ACC112 (cell line): ENCODE results near the gene TMEM250.

Source experiments
- H2AFZ ChIP-seq: fragments of 200-600 bp; sonication (generic); one replicate; pipeline ENCODE4 v1.6.0; 2017; ENCODE audit warnings: antibody characterized with exemption, low read length; ENCODE audit not compliant: unreplicated experiment
- H3K27ac ChIP-seq: fragments of 200-600 bp; sonication (generic); 2 replicates; pipeline ENCODE4 v1.5.1; 2014; ENCODE audit warnings: low read depth, mild to moderate bottlenecking, antibody characterized with exemption, low read length, moderate library complexity
- H3K27me3 ChIP-seq: fragments of 200-600 bp; sonication (generic); 2 replicates; pipeline ENCODE4 v1.6.1; 2014; ENCODE audit warnings: mild to moderate bottlenecking, antibody characterized with exemption, low read length, moderate library complexity, mixed read lengths; ENCODE audit not compliant: insufficient read depth
- H3K36me3 ChIP-seq: fragments of 200-600 bp; sonication (generic); 2 replicates; pipeline ENCODE4 v1.6.1; 2016; ENCODE audit warnings: mild to moderate bottlenecking, antibody characterized with exemption, low read length, moderate library complexity, mixed read lengths; ENCODE audit not compliant: insufficient read depth
- H3K4me1 ChIP-seq: fragments of 200-600 bp; sonication (generic); one replicate; pipeline ENCODE4 v1.6.1; 2016; ENCODE audit warnings: low read length, mixed read lengths; ENCODE audit not compliant: insufficient read depth, unreplicated experiment, control insufficient read depth
- H3K4me3 ChIP-seq: fragments of 200-600 bp; sonication (generic); 2 replicates; pipeline ENCODE4 v1.5.1; 2014; ENCODE audit warnings: mild to moderate bottlenecking, low read depth, low read length
- H3K79me2 ChIP-seq: fragments of 200-600 bp; sonication (generic); one replicate; pipeline ENCODE4 v1.6.0; 2016; ENCODE audit warnings: low read length; ENCODE audit not compliant: control insufficient read depth, unreplicated experiment, insufficient read depth

TMEM250 gene

DNA sequence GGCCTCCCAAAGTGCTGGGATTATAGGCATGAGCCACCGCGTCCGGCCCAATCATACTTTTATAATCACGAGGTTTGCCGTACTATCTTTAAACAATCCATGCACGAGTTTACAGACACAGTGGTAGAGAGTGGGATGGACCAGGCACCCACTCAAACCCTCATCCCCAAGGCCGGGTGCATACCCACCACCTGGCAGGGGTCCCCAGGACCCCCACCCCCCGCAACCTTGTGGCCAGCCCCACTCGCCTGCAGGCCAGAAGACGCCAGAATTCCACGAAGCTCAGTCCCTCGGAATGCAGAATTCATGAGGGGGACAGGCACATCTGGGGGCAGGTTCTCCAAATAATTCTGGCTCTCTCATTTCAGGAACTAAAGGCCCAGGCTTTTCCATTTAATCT, 40.7 kb downstream of the TMEM250 start:
- no peaks in the 10 kb centered on the region for H3K36me3 ChIP-seq
- peaks cover 11% of the 10 kb centered on the region for H3K4me1 ChIP-seq
- peaks cover 50% of the 10 kb centered on the region for H3K79me2 ChIP-seq
- no peak overlapping the region for H3K27ac ChIP-seq
- H3K27me3 ChIP-seq = no peaks in the 10 kb centered on the region
- H3K4me3 ChIP-seq = no peak overlapping the region
- H2AFZ ChIP-seq = no peak overlapping the region

DNA sequence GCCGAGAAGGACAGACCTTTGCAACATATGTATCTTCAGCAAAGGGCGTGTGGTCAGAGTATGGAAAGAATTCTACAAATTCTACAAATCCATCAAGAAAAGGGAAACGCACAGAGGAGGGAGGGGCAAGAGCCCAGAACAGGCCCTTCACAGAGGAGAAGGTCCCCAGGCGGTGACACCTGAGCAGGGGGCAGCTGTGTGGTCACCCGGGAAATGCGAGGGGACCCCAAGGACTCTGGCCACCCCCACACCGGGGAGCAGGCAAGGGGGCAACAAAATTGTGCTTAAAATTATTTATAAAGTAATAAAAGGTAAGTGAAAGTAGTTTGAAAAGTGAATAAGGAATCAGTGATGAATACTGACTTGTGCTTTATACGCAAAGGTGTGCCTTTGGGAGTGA, 41.2 kb downstream of the TMEM250 start:
- Histone ChIP-seq H3K79me2 (peaks cover 49% of the 10 kb centered on the region), H3K4me1 (peaks cover 11% of the 10 kb centered on the region), H2AFZ (no peak overlapping the region), H3K36me3 (no peaks in the 10 kb centered on the region), H3K27ac (no peak overlapping the region), H3K27me3 (no peaks in the 10 kb centered on the region), H3K4me3 (no peak overlapping the region)

DNA sequence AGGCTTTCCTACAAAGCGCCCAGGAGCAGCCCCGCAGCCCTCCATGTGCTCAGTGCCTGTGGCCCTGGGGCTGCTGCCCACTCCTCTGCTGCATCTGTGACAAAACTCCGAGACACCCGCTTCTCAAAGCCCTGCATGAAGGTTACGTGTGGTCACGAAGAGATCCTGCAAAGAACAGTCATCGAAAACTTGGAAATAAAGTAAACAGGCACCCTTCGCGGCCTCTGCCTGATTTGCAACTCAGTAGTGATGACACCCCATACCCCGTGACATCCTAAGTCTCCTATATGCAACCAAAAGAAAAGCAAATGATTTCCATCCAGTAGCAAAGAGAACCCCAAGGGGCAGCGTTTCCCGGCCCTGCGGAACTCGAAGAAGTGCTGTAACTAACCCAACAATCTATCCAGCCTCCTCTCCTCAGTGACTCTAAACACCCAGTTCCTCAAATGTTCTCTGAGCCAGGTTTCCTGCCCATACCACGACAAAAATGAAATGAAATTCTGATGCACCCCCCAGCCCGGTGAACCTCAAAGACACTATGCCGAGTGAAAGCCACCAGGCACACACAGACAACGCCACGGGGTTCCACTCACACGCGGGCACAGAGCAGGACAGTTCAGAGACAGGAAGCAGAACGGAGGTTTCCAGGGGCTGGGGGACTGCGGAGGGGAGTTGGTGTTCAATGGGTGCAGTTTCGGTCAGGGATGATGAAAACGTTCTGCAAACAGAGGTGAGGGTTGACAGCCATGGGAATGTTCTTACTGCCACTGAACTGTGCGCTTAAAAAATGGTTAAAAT, 42.6 kb downstream of the TMEM250 start:
- H3K27me3 ChIP-seq = no peaks in the 10 kb centered on the region
- H3K79me2 ChIP-seq = peaks cover 36% of the 10 kb centered on the region
- H3K4me1 ChIP-seq = peaks cover 11% of the 10 kb centered on the region
- no peak overlapping the region for H3K27ac ChIP-seq
- no peaks in the 10 kb centered on the region for H3K36me3 ChIP-seq
- no peak overlapping the region for H3K4me3 ChIP-seq
- no peak overlapping the region for H2AFZ ChIP-seq

DNA sequence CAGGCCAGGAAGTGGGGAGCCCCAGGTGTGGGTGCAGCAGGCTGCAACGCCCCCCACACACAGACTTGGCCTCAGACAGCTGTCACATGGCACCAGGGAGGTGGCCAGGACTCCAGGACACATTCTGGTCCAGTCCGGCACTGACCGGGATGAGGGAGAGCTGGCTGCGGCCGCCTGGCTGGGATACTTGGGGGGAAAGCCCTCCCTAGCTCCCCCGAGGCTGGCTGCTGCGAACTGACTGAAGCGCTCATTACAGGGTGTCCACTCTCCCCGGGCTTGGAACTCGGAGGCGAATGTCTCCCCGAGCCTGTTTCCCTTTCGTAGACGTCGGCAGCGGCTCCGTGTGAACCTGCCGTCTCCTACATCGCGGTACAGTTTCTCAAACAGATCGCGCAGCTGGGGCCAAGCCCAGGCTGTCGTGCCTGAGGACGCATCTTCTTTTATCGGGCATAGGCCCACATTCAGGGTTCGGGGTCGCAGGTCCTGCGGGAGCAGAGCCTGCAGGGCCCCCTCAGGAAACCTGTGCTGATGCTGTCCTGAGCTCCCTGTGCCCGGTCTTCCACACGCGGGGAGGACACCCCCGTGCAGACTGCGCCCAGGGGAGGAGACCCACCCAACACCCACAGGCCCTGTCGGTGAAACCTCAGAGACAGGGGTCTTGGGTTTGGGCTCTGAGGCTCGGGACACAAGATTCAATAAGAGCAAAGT, 43.4 kb downstream of the TMEM250 start:
- H3K4me3 ChIP-seq = no peak overlapping the region
- no peak overlapping the region for H2AFZ ChIP-seq
- peaks cover 29% of the 10 kb centered on the region for H3K79me2 ChIP-seq
- H3K27ac ChIP-seq = no peak overlapping the region
- no peaks in the 10 kb centered on the region for H3K27me3 ChIP-seq
- H3K4me1 ChIP-seq = peaks cover 11% of the 10 kb centered on the region
- H3K36me3 ChIP-seq = 0 out of 2 replicates have a peak, but pooled peaks cover under 1% of the 10 kb centered on the region

DNA sequence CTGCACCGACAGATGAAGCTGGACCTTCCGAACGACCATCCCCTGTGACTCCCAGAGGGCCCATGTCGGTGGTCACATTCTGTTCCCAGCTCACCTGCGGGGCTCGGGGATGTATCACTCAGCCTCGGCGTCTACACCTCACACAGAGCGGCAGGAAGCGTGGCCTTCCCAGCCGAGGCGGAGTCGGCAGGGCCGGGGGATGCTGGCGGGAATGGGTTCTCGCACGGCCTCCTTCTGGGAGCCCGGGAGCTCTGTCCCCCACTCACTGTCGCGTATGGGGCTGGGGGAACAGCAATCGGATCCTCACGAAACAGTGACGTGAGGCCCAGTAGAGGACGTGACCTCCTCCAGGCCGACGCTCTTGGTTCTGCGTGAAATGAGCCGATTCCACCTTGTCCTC, 44.0 kb downstream of the TMEM250 start:
- no peak overlapping the region for H3K27ac ChIP-seq
- H3K36me3 ChIP-seq = peaks cover 5% of the 10 kb centered on the region; the same call in 1 of the 2 replicates
- no peak overlapping the region for H3K4me3 ChIP-seq
- no peaks in the 10 kb centered on the region for H3K27me3 ChIP-seq
- H2AFZ ChIP-seq = no peak overlapping the region
- H3K79me2 ChIP-seq = peaks cover 27% of the 10 kb centered on the region
- peaks cover 6% of the 10 kb centered on the region for H3K4me1 ChIP-seq
